Measurements from ENCODE around the gene MEIS2.

The MEIS2 gene

DNA sequence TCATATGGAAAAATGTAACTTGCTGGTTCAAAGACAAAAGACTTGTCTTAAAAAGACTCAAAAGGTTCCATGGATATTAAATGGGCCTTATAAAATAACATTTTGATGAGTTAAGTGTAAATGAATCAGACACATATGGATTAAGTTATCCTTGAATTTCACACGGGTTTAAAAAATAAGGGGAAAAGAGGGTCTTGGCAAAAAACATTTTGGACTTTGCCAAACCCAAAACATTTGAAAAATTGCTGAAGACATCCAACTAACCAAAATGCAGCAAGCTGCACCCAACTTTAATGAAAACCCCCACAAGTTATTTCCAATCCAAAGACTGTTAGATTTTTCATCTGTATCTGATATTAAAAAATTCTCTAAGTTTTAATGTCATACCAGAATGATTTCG lies 200.7 kb downstream of the MEIS2 start:
- H3K4me1 ChIP-seq (ENCODE audit: low read length) = no peaks in the 10 kb centered on the region
- TF ChIP-seq EZH2phosphoT487 (IDR thresholded peaks at IDR 0.05; ENCODE audit: low read depth) (no peak), CTCF (IDR thresholded peaks at IDR 0.05; ENCODE audit: low read depth, low read length) (no peak)
- H3K79me2 ChIP-seq (ENCODE audit: low read length) = no peaks in the 10 kb centered on the region
- H3K9me3 ChIP-seq (ENCODE audit: insufficient read depth, low read length) = no peaks in the 10 kb centered on the region
- H3K36me3 ChIP-seq (replicated peaks; ENCODE audit: low read depth, low read length) = no peaks in the 10 kb centered on the region
- H3K27me3 ChIP-seq (ENCODE audit: low read depth, low read length) = no peaks in the 10 kb centered on the region
- H2AFZ ChIP-seq (ENCODE audit: low read depth, low read length) = no peak overlapping the region
- H3K9ac ChIP-seq (ENCODE audit: low read length) = no peak overlapping the region
- no peaks in the 10 kb centered on the region for H4K20me1 ChIP-seq (ENCODE audit: insufficient read depth, low read length)
- no peak overlapping the region for H3K4me2 ChIP-seq (ENCODE audit: low read length)
- no peak overlapping the region for H3K4me3 ChIP-seq (ENCODE audit: low read length)
- H3K27ac ChIP-seq (ENCODE audit: low read length) = no peak overlapping the region

DNA sequence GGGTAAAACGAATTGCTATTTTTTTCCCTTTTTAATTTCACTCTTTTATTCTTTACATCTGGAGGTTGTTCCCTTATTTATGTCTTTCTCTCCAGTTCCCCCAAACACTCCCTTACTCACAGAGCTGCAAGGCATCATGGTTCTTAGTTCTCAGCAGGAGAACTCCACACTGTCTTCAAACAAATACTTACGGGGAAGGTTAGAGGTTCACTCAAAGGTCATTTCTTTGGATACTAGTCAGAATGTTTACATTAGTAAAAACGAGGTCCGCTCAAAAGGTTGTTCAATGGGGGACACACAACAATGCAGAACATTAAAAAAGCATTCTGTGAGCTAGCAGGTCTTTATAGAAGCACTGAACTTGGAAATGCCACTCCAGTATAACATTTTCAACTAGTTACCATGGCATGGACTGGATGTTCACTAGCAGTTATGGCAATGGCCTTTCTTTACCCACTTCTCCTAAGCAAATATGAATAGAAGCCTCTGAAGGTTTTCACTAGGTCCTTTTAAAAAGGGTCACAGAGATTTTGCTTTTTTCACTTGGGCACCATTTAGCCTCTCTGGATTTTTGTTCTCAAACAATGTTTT lies 201.7 kb downstream of the MEIS2 start:
- H4K20me1 ChIP-seq (ENCODE audit: insufficient read depth, low read length) = no peaks in the 10 kb centered on the region
- no peak overlapping the region for H3K9ac ChIP-seq (ENCODE audit: low read length)
- H3K4me2 ChIP-seq (ENCODE audit: low read length) = no peak overlapping the region
- H3K27ac ChIP-seq (ENCODE audit: low read length) = no peak overlapping the region
- no peaks in the 10 kb centered on the region for H3K4me1 ChIP-seq (ENCODE audit: low read length)
- H3K79me2 ChIP-seq (ENCODE audit: low read length) = no peaks in the 10 kb centered on the region
- H3K9me3 ChIP-seq (ENCODE audit: insufficient read depth, low read length) = no peaks in the 10 kb centered on the region
- H3K4me3 ChIP-seq (ENCODE audit: low read length) = no peak overlapping the region
- H3K27me3 ChIP-seq (ENCODE audit: low read depth, low read length) = no peaks in the 10 kb centered on the region
- H2AFZ ChIP-seq (ENCODE audit: low read depth, low read length) = no peak overlapping the region
- no peaks in the 10 kb centered on the region for H3K36me3 ChIP-seq (replicated peaks; ENCODE audit: low read depth, low read length)
- TF ChIP-seq EZH2phosphoT487 (IDR thresholded peaks at IDR 0.05; ENCODE audit: low read depth) (no peak), CTCF (IDR thresholded peaks at IDR 0.05; ENCODE audit: low read depth, low read length) (no peak)

DNA sequence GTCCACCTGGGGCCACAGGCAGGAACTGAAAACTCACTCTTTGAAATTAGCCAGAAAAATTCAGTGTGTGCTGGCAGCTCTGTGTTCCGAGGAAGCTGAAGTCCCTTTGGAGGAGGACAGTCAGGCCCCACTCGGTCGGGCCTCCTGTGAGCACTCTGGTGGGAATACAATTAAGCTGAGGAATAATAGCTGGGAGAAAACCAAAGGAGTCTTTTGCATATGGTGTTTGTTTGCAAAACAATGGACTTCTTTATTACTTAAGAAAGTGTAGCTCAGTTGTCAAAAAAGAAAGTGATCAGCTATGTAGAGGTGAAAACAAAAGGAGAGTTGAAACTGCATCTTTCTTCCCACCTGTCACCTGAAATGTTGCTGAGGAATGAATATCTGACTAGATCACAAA lies 202.5 kb downstream of the MEIS2 start:
- no peak overlapping the region for H3K9ac ChIP-seq (ENCODE audit: low read length)
- H3K27me3 ChIP-seq (ENCODE audit: low read depth, low read length) = no peaks in the 10 kb centered on the region
- no peaks in the 10 kb centered on the region for H3K79me2 ChIP-seq (ENCODE audit: low read length)
- TF ChIP-seq EZH2phosphoT487 (IDR thresholded peaks at IDR 0.05; ENCODE audit: low read depth) (no peak), CTCF (IDR thresholded peaks at IDR 0.05; ENCODE audit: low read depth, low read length) (no peak)
- H3K4me2 ChIP-seq (ENCODE audit: low read length) = no peak overlapping the region
- H3K4me1 ChIP-seq (ENCODE audit: low read length) = no peaks in the 10 kb centered on the region
- H3K9me3 ChIP-seq (ENCODE audit: insufficient read depth, low read length) = no peaks in the 10 kb centered on the region
- no peak overlapping the region for H3K27ac ChIP-seq (ENCODE audit: low read length)
- H4K20me1 ChIP-seq (ENCODE audit: insufficient read depth, low read length) = no peaks in the 10 kb centered on the region
- no peak overlapping the region for H3K4me3 ChIP-seq (ENCODE audit: low read length)
- H3K36me3 ChIP-seq (replicated peaks; ENCODE audit: low read depth, low read length) = no peaks in the 10 kb centered on the region
- H2AFZ ChIP-seq (ENCODE audit: low read depth, low read length) = no peak overlapping the region

DNA sequence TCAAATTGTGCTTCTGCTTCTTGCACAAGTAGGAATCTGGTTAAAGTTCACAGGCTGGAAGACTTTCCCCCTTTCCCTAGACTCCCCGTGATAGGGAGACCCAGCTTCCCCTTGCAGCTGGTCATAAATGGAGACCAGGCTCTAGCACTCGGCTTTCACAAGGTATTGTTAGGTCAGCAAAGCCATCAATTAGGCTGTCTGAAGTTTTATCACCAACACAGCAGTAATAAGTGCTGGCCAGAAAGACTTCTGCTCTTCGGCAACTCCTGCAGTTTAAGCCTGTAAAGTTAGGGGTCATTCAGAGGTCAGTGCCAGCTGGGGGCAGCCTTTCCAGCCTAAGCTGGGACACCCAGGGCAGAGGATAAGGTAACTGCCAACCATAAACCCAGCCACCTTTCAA lies 203.4 kb downstream of the MEIS2 start:
- Histone ChIP-seq H3K36me3 (replicated peaks; ENCODE audit: low read depth, low read length) (no peaks in the 10 kb centered on the region), H3K27me3 (ENCODE audit: low read depth, low read length) (no peaks in the 10 kb centered on the region), H4K20me1 (ENCODE audit: insufficient read depth, low read length) (no peaks in the 10 kb centered on the region), H3K27ac (ENCODE audit: low read length) (no peak overlapping the region), H3K79me2 (ENCODE audit: low read length) (no peaks in the 10 kb centered on the region), H2AFZ (ENCODE audit: low read depth, low read length) (no peak overlapping the region), H3K4me3 (ENCODE audit: low read length) (no peak overlapping the region), H3K9ac (ENCODE audit: low read length) (no peak overlapping the region), H3K9me3 (ENCODE audit: insufficient read depth, low read length) (no peaks in the 10 kb centered on the region), H3K4me2 (ENCODE audit: low read length) (no peak overlapping the region), H3K4me1 (ENCODE audit: low read length) (no peaks in the 10 kb centered on the region)
- TF ChIP-seq CTCF (IDR thresholded peaks at IDR 0.05; ENCODE audit: low read depth, low read length) (no peak), EZH2phosphoT487 (IDR thresholded peaks at IDR 0.05; ENCODE audit: low read depth) (no peak)

Data from OCI-LY3 (cell line).